ENCODE results near the gene C12orf75. TPM values are rescaled to one million over a fixed set of nuclear protein-coding genes. Genes with fewer than 3 reads are reported as not detected.
"Not testable (repeated sequence)": the region's sequence is repeated elsewhere in the genome, so short reads cannot be mapped to it uniquely, and the experiment has no call there.

C12orf75 gene
- total RNA-seq, 1 experiment from 2014 or later, result 60.3 TPM

DNA sequence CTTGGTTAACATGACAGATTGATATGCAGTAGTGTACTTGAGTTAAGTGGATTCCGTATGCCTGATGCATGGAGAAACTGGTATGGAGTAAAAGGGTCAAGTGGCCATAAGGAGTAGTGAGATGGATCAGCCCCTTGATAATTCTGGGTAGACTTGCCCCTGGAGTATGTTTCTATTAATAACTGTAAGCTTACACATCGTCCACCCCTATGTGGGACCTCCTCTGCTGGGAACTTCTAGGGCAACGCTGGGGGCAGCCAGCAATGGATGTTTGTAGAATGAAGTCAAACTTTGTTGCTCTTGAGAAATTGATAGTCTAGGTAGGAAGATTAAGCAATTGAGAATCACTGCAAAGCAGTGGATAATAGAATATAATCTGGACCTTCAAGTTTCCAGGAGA lies 3.5 kb downstream of the C12orf75 start:
- DNase-seq (ENCODE audit: extremely low read depth, low read depth), result no peak

DNA sequence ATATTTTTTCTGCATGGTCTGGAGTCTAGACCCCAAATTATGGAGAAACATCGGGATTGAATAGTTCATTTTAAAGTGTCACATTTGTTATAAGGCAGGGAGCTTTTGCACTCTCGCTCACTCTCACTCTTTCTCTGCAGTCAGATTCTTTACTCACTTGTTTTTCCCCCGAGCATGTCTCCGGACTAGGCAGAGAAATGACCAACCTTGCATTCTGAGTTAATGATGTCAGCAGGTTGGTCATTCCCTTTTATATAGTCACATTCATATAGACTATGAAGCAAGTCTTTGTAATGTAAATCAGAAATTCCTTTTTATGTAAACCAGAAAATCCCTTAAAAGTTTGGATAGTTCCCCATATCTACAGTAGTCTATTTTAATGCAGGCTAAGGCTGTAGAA lies 4.1 kb downstream of the C12orf75 start:
- no peak for DNase-seq (ENCODE audit: extremely low read depth, low read depth)

DNA sequence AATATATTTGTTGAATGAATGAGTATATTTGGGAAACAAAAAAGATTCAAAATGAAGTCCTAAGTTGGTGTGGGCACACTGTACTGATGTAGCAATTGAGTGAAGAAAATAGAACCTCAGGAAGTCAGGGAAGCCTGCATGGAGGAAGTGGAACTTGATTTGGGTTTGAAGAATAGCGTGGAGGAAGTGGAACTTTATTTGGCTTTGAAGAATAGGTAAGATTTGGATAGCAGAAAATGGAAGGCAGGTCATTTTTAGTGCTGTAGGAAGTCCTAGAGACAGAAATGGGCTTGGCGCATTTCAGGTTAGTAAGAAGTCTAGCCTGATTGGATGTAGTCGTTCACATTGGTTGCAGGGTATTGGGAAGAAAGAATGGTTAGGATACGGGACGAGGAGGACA lies 5.4 kb downstream of the C12orf75 start:
- DNase-seq (ENCODE audit: extremely low read depth, low read depth), result no peak

DNA sequence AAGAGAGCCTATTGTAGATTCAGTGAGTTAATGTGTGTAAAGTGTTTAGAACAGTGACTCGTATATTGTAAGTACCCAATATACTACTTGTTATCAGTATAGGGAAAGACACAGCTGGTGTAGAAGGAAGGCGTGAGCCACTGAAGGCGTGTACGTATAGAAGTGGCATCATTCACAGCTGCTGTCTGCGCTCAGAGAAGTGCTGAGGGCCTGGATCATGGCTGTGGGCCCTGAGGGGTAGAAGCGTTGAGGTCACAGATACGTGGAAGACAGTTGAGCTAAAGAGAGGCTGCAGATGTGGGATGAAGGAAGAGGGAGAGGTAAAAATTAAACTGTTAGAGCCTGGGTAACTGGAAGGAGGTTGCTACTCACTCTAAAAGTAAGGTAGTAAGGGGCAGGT lies 5.9 kb downstream of the C12orf75 start:
- DNase-seq (ENCODE audit: extremely low read depth, low read depth), result no peak

DNA sequence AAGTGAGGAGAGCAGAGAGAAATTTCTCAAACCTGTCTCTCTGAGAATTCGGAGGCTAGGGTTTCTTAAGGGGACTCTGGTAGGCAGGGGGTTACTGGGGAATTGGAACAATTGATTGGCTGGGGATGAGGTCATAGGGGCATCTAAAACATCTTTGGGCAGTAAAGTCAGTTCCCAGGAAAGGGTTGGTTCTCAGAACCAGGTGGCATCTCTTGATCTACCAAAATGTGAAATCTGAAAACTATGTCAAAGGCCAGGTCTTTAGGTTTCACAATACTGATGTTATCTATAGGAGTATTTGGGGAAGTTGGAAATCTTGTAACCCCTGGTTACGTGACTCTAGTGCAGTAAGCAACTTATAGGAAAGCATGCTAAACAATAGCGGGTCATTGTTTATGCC lies 6.9 kb downstream of the C12orf75 start:
- no peak for DNase-seq (ENCODE audit: extremely low read depth, low read depth)

DNA sequence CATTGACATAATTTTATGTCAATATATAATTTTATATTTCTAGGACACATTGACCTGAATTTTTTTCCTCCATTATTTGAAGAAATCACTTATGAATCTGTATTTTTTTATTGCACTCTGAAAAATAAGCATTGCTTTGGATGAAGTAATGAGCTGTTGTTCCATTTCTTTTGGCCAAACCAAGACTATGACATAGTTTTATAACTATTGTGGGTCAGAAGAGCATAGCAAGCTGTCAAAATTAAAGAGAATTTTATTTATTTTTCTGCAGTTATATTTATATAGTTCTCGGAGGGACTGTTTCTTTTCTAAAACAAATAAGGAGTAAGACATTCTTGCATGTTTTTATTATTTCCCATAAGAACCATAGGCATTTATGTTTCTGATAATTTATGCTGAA lies 8.5 kb downstream of the C12orf75 start:
- DNase-seq (ENCODE audit: extremely low read depth, low read depth), result no peak

DNA sequence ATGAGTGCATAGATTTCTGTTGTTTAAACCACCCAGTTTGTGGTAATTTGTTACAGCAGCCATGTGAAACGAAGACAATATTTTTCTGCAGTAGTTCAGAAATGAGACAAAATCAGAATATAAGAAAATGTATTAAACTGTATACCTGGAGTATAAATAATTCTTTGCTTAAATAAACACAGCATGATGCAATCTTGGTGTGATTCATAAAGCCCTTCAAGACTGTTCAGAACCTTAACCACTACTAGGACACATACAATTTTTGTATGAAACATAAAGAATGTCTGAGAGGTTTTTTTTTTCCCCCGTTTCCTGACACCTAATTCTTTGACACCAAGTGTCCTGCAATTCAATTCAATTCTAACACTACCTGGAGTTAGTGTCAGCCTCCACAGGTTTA lies 10.5 kb downstream of the C12orf75 start:
- no peak for DNase-seq (ENCODE audit: extremely low read depth, low read depth)

DNA sequence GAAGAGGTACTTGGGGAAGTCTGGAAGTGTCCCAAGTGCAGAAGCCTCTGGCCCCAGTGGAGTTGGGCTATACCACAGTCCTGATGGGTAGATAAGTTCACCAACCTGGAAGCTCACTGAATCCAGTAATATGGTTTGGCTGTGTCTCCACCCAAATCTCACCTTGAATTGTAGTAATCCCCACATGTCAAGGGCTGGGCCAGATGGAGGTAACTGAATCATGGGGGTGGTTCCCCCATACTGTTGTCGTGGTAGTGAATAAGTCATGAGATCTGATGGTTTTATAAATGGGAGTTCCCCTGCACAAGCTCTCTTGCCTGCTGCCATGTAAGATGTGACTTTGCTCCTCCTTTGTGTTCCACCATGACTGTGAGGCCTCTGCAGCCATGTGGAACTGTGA lies 11.1 kb downstream of the C12orf75 start:
- DNase-seq (ENCODE audit: extremely low read depth, low read depth), result not testable (repeated sequence)

DNA sequence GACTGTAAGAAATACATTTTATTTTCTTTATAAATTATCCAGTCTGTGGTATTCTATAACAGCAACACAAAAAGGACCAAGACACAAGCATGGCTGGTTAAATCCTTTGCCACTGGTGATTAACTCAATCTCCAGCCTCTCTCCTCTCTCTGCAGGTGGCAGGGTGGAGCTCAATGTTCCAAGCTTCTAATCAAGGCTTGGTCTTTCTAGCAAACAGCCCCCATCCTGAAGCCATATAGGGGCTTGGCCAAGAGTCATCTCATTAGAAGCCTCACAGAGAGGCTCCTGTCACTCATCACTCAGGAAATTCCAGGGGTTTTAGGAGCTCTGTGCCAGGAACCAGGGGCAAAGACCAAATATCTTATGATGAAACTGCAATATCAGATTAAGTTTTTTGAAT lies 12.0 kb downstream of the C12orf75 start:
- DNase-seq (ENCODE audit: extremely low read depth, low read depth), result no peak

DNA sequence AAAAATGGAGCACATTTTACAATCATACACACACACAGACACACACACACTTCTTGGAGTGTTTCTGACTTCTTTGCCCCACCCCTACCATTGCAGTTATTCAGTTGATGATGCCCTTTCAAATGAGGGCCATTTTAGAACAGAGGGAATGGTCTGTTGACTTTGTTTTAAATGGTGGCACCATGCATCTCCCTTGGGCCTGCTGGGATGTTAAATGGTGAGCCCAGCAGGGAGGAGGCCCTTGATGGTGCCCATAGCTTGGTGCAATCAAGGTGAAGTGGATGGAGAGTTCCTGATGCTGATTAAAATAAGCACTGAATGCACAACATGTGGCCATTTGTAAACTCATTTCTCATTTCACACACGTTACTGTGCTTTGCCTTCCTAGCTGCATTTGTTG lies 13.3 kb downstream of the C12orf75 start:
- DNase-seq (ENCODE audit: extremely low read depth, low read depth), result no peak

DNA sequence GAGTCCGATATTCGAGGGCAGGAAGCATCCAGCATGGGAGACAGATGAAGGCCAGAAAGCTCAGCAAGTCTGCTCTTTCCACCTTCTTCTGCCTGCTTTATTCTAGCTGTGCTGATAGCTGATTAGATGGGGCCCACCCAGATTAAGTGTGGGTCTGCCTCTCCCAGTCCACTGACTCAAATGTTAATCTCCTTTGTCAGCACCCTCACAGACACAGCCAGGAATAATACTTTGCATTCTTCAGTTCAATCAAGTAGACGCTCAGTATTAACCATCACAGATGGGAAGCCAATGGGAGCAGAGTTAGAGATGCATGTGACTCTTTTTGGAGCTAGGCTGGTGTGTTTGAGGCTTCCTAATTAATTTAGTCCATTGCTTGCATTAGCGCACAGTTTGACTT lies 17.0 kb downstream of the C12orf75 start:
- DNase-seq (ENCODE audit: extremely low read depth, low read depth), result no peak

DNA sequence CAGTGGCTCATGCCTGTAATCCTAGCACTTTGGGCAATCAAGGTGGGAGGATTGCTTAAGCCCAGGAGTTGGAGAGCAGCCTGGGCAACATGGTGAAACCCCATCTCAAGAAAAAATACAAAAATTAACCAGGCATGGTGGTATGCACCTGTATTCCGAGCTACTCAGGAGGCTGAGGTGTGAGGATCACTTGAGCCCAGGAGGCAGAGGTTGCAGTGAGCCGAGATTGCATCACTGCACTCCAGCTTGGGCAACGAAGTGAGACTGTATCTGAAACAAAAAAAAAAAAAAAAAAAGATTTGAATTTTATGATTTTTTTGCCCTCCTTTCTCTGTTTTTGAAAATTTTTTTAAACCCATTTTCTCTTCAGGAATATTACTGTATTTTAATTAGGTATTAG lies 17.7 kb downstream of the C12orf75 start:
- no peak for DNase-seq (ENCODE audit: extremely low read depth, low read depth)

DNA sequence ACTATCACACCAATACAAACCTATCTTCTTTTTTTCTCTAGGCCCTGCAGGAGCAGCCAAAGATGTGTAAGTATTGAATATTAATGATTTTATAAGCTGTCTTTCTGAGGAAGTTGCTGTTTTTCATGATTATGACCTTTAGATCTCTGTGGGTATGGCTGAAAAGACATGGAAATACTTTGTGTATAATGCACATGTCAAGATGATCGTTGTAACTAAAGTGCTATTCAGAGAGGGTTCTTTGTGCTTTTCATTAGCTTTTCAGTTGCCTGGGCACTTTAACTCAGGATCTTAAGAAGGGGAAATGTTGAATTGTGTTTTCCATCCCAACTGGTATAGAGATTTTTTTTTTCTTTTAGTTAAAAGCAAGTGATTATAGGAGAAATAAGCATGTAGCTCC lies 18.1 kb downstream of the C12orf75 start:
- no peak for DNase-seq (ENCODE audit: extremely low read depth, low read depth)

DNA sequence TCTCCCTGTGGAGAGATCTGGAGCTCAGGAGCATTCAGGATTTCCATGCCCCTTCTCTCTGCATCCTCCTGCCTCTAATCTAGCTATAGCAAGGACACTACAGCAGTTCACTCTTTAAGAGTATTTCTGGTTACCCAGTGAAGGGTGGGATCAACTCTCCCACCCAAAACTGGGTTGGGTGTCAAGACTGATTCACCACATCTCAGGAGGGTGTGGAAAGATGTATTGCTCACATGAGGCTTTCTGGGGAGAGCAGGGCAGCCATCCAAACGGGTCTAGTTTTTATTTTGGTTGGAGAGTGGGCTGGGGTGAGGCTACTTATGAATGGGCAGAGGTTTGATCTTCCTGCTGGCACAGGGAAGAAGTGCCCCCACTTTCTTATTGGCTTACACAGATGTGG lies 18.6 kb downstream of the C12orf75 start:
- no peak for DNase-seq (ENCODE audit: extremely low read depth, low read depth)

DNA sequence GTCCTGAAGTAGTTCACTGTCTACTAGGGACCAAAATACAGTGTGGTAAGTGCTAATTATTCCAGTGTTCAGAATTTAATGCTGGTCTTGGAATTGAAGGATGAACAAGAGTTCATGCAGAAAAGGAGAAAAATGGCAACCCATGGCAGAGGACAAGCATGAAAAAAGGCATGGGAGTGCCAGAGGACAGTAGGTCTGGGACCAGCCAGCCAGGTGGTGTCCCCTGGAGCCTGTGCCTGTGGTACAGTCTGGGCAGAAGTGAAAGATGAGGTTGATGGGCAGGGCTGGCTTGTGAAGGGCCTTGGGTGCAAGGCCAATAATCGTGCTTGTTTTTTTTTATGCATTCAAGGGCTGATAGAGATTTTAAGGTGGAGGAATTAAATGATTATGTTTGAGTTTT lies 21.0 kb downstream of the C12orf75 start:
- DNase-seq (ENCODE audit: extremely low read depth, low read depth), result no peak

DNA sequence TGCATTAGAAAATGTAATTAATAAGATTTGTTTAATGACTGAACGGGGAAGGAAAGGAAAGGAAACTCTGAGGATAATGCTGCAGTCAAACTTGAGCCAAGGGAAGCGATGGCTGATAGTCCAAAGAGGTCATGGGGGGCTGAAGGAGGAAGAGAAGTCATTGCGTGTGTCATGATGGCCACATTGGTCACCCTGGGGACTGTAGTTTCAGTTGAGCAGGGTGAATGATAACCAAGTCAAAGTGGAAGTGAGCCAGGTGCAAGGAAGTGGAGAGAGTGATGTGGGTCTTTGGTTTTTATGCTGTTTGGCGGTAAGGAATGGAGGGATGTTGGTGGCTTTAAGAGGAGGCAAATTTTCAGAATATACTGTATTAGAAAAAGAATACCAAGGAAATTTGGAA lies 21.6 kb downstream of the C12orf75 start:
- no peak for DNase-seq (ENCODE audit: extremely low read depth, low read depth)

DNA sequence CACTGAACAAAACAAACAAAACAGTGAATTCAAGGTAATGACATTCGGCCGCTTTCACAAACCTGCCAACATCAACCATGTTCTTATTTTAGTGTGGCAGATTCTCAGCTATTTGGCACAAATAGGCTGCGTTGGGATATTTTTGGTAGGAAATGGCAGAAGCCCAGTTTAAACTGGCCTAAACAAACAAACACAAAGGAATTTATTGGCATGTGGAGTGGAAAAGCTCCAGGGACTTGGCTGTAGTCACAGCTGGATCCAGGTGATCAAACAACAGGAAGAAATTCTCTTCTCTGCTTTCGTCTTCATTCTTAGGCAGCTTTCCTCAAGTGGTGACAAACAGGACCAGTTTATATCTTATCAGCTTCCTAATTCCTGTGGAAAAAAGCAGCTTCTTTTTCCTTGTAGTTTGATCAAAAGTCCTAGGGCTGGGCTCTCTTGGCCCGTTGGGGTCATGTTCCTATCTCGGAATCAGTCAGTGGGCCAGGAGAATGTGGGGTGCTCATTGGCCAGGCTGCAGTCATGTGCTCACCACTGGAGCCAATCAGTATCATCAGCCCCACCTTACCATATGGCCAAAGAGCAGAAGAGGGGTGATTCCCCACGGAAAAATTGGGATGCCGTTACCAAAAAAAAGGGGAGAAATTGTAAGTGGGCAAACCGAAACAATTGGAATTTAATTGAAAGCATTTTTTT lies 22.6 kb downstream of the C12orf75 start:
- DNase-seq (ENCODE audit: extremely low read depth, low read depth), result no peak

DNA sequence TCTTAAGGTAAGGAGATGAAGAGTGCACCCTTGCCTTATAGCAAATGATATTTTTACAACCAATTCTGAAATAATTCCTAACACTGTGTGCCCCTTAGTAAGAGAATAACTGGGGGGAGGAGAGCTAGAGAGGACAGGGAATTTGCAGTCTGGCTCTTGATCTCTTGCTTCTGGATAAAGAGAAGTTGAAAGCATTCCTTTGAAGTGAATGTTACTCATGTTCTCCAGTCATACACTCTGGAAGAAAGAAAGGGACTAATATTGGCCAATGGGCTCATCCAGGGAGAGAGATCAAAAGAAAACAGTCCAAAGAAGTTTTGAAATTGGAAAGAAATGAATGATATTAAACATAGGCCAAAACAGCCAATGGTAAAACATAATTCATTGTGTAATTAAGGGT lies 25.3 kb downstream of the C12orf75 start:
- DNase-seq (ENCODE audit: extremely low read depth, low read depth), result no peak

DNA sequence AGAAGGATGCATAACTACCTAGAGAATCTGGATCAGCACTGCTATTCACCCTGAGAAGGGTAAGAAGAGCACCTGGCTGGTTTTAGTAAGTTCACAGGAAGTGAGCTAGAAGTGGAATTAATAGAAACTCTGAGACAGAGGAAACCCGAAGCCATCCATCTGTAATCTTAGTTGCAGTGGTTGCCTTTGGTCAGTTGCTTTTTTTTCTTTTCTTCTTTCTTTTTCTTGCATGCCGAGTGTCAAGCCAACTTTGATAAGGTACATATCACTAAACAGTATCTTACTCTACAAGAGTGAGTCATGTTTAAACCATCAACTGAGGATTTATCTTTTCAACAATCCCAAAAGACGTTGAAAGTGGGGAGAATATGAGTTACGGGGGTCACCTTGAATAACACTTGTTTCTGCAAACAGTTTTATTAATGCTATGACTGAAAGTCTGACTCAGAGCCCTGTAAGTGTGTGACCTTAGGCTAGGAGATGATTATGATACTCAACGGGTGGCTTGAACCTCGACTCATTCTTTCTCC lies 26.7 kb downstream of the C12orf75 start:
- no peak for DNase-seq (ENCODE audit: extremely low read depth, low read depth)

DNA sequence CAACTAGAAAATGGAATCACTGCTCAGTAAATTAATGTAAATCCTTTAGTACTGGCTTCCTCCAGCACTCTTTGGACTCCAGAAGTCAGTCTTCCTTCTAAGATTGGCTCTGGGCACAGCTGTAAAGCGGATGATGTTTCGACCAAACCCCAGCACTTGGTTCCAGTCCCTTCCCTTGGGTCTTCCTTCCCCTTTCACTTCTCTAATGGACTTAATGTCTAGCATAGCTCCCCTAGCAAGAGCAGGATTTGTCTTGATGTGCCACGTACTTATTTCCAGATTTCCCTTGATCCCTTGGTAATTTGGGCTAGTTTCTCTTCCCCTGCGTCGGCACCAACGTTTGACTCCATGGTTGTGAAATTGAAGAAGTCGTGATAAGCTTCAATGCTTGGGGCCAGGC lies 28.3 kb downstream of the C12orf75 start:
- DNase-seq (ENCODE audit: extremely low read depth, low read depth), result no peak

DNA sequence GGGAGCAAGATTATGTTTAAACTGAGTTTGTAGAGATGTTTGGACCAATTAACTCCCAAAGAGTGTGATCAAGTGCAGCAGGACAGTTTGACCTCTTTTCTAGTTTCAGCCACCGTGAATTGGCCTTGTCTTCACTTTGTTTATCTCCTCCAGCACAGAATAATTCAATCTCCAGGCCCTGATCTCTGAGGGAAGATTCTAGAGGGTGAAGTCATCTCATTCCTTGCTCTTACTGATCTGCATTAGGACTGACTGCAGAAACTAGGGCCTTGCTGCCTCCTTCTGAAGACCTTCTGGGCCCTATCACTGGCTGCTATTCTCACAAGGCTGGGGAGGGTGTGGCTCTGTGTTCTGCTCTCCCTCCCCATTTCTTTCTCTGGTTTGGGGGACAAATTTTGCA lies 29.4 kb downstream of the C12orf75 start:
- DNase-seq (ENCODE audit: extremely low read depth, low read depth), result no peak

DNA sequence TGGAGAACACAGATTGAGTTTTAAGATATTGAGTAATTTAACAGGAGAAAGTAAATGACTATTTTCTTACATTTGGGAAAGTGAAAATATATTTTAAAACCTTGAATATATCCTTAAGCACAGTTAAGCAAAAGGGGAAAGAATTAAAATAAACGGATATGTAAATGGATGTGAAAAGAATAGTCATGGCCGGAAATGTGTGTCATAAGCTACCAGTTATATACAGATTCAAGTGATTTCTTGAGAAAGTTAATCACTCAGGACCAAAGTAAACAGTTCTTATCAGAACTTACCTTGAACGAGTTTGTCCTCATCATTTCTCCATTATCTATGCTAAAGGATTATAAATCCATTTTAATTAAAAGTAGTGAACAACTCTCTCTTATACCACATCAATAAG lies 33.4 kb downstream of the C12orf75 start:
- DNase-seq (ENCODE audit: extremely low read depth, low read depth), result no peak

DNA sequence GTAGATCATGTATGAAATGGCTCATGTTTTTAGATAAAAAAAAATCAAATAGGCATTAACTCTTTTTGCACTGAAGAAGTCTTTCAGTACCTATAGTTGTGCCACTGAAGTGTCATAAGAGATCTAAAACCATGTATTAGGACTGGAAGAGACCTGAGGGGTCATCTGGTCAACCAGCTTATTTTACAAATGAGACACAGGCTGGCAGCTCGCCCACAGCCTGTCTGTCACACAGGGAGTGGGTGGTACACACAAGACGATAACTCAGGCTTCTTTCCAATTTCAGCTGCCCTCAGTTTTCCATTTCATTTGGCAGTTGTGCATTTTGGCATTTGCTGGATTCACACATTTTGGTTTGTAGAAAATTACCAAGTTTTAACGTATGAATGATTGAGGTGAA lies 34.7 kb downstream of the C12orf75 start:
- no peak for DNase-seq (ENCODE audit: extremely low read depth, low read depth)
